ENCODE results near the gene TICAM1.
"Not testable (repeated sequence)": the region's sequence is repeated elsewhere in the genome, so short reads cannot be mapped to it uniquely, and the experiment has no call there.

Gene TICAM1

GRCh38 chr19:4845975-4846374, 14.5 kb upstream of the TICAM1 start:
- not testable (repeated sequence) for DNase-seq (ENCODE audit: low read depth in 1 of 2, low spot score in 1 of 2)

- DNase-seq (ENCODE audit: low read depth in 1 of 2, low spot score in 1 of 2), result no peak
Measured at GRCh38 chr19:4844348-4845179, 13.1 kb upstream of the TICAM1 start.

- DNase-seq (ENCODE audit: low read depth in 1 of 2, low spot score in 1 of 2), result no peak
Measured at GRCh38 chr19:4843647-4843965, 12.1 kb upstream of the TICAM1 start.

GRCh38 chr19:4839192-4839591, 7.7 kb upstream of the TICAM1 start:
- no peak for DNase-seq (ENCODE audit: low read depth in 1 of 2, low spot score in 1 of 2)

GRCh38 chr19:4832776-4833175, 1.3 kb upstream of the TICAM1 start:
- DNase-seq (ENCODE audit: low read depth in 1 of 2, low spot score in 1 of 2), result no peak

GRCh38 chr19:4831979-4832340, 448 bp upstream of the TICAM1 start:
- DNase-seq (ENCODE audit: low read depth in 1 of 2, low spot score in 1 of 2), result not testable (repeated sequence)

- no peak for DNase-seq (ENCODE audit: low read depth in 1 of 2, low spot score in 1 of 2)
Measured at GRCh38 chr19:4830768-4831265, 695 bp downstream of the TICAM1 start.

- DNase-seq (ENCODE audit: low read depth in 1 of 2, low spot score in 1 of 2), result no peak
Measured at GRCh38 chr19:4830332-4830731, 1.2 kb downstream of the TICAM1 start.

GRCh38 chr19:4829001-4829712, 2.4 kb downstream of the TICAM1 start:
- DNase-seq (ENCODE audit: low read depth in 1 of 2, low spot score in 1 of 2), result no peak

- no peak for DNase-seq (ENCODE audit: low read depth in 1 of 2, low spot score in 1 of 2)
Measured at GRCh38 chr19:4823577-4823976, 7.9 kb downstream of the TICAM1 start.

- DNase-seq (ENCODE audit: low read depth in 1 of 2, low spot score in 1 of 2), result not testable (repeated sequence)
Measured at GRCh38 chr19:4822354-4822753, 9.2 kb downstream of the TICAM1 start.

GRCh38 chr19:4821265-4821664, 10.2 kb downstream of the TICAM1 start:
- no peak for DNase-seq (ENCODE audit: low read depth in 1 of 2, low spot score in 1 of 2)

GRCh38 chr19:4817467-4818277, 13.8 kb downstream of the TICAM1 start:
- DNase-seq (ENCODE audit: low read depth in 1 of 2, low spot score in 1 of 2), result no peak

- no peak for DNase-seq (ENCODE audit: low read depth in 1 of 2, low spot score in 1 of 2)
Measured at GRCh38 chr19:4816950-4817278, 14.6 kb downstream of the TICAM1 start.

GRCh38 chr19:4816202-4816949, 15.1 kb downstream of the TICAM1 start:
- no peak for DNase-seq (ENCODE audit: low read depth in 1 of 2, low spot score in 1 of 2)

GRCh38 chr19:4815426-4816201, 15.9 kb downstream of the TICAM1 start:
- peak; percentile 31 to 55 for DNase-seq (ENCODE audit: low read depth in 1 of 2, low spot score in 1 of 2)

- no peak for DNase-seq (ENCODE audit: low read depth in 1 of 2, low spot score in 1 of 2)
Measured at GRCh38 chr19:4814625-4815425, 16.7 kb downstream of the TICAM1 start.

- DNase-seq (ENCODE audit: low read depth in 1 of 2, low spot score in 1 of 2), result peak; percentile 80 to 92
Measured at GRCh38 chr19:4811328-4812131, 20.0 kb downstream of the TICAM1 start.

- DNase-seq (ENCODE audit: low read depth in 1 of 2, low spot score in 1 of 2), result no peak
Measured at GRCh38 chr19:4807188-4807587, 24.3 kb downstream of the TICAM1 start.
